Loucy (cell line): ENCODE data around the gene INSYN2B.

Source experiments
- H2AFZ ChIP-seq: fragments of 200-600 bp; sonication (generic); 2 replicates; pipeline ENCODE4 v1.6.0; 2016; ENCODE audit warnings: antibody characterized with exemption, mild to moderate bottlenecking, low read length, moderate library complexity
- H3F3A ChIP-seq: fragments of 200-600 bp; 2 replicates; pipeline ENCODE4 v1.6.0; 2016; ENCODE audit warnings: antibody characterized with exemption, low read depth, mild to moderate bottlenecking
- H3K27me3 ChIP-seq: fragments of 200-600 bp; sonication (generic); 2 replicates; pipeline ENCODE4 v1.6.1; 2014; ENCODE audit warnings: low read length, mild to moderate bottlenecking; ENCODE audit not compliant: insufficient read depth, poor library complexity, severe bottlenecking
- H3K36me3 ChIP-seq: fragments of 200-600 bp; sonication (generic); 2 replicates; pipeline ENCODE4 v1.6.1; 2016; ENCODE audit warnings: low read length; ENCODE audit not compliant: insufficient read depth
- H3K4me1 ChIP-seq: fragments of 200-600 bp; sonication (generic); 2 replicates; pipeline ENCODE4 v1.5.1; 2014; ENCODE audit warnings: low read length, mild to moderate bottlenecking; ENCODE audit not compliant: insufficient read depth, poor library complexity, severe bottlenecking
- H3K4me2 ChIP-seq: fragments of 200-600 bp; sonication (generic); 2 replicates; pipeline ENCODE4 v1.6.0; 2014; ENCODE audit warnings: antibody characterized with exemption, low read length, low read depth, mild to moderate bottlenecking; ENCODE audit not compliant: poor library complexity, severe bottlenecking
- H3K4me3 ChIP-seq: fragments of 200-600 bp; sonication (generic); 2 replicates; pipeline ENCODE4 v1.5.1; 2014; ENCODE audit warnings: low read length, mild to moderate bottlenecking, mixed read lengths; ENCODE audit not compliant: poor library complexity, severe bottlenecking
- H3K79me2 ChIP-seq: fragments of 200-600 bp; sonication (generic); 2 replicates; pipeline ENCODE4 v1.6.1; 2014; ENCODE audit warnings: low read length; ENCODE audit not compliant: insufficient read depth
- H3K9ac ChIP-seq: fragments of 200-600 bp; sonication (generic); 2 replicates; pipeline ENCODE4 v1.6.0; 2014; ENCODE audit warnings: mild to moderate bottlenecking, low read depth, low read length, moderate library complexity; ENCODE audit not compliant: poor library complexity, severe bottlenecking
- H3K9me2 ChIP-seq: fragments of 200-600 bp; sonication (generic); replicated peaks from 2 replicates; pipeline ENCODE4 v1.6.1; 2016; ENCODE audit warnings: low read depth, low read length, mixed read lengths
- H3K9me3 ChIP-seq: fragments of 200-600 bp; sonication (generic); 2 replicates; pipeline ENCODE4 v1.6.1; 2014; ENCODE audit warnings: mild to moderate bottlenecking, antibody characterized with exemption, low read length, low read depth; ENCODE audit not compliant: insufficient read depth
- H4K20me1 ChIP-seq: fragments of 200-600 bp; sonication (generic); 2 replicates; pipeline ENCODE4 v1.6.0; 2014; ENCODE audit warnings: antibody characterized with exemption, low read length, mild to moderate bottlenecking; ENCODE audit not compliant: insufficient read depth, poor library complexity, severe bottlenecking
- EZH2phosphoT487 ChIP-seq: fragments of 200-600 bp; IDR thresholded peaks from 2 replicates; pipeline ENCODE4 v1.6.1; 2018; ENCODE audit warnings: antibody characterized with exemption, mild to moderate bottlenecking, moderate library complexity, borderline replicate concordance
- TF ChIP-seq, protein P1 (sequence below): fragments of 200-600 bp; sonication (generic); conservative IDR thresholded peaks from 2 replicates; pipeline ENCODE4 v1.5.1; 2014; ENCODE audit warnings: mild to moderate bottlenecking, antibody characterized with exemption, low read length

Gene INSYN2B

GRCh38 chr5:169893571-169893970 lies 86.7 kb downstream of the INSYN2B start:
- H3K27me3 ChIP-seq = no peaks in the 10 kb centered on the region
- no peak overlapping the region for H2AFZ ChIP-seq
- TF ChIP-seq, protein P1, sequence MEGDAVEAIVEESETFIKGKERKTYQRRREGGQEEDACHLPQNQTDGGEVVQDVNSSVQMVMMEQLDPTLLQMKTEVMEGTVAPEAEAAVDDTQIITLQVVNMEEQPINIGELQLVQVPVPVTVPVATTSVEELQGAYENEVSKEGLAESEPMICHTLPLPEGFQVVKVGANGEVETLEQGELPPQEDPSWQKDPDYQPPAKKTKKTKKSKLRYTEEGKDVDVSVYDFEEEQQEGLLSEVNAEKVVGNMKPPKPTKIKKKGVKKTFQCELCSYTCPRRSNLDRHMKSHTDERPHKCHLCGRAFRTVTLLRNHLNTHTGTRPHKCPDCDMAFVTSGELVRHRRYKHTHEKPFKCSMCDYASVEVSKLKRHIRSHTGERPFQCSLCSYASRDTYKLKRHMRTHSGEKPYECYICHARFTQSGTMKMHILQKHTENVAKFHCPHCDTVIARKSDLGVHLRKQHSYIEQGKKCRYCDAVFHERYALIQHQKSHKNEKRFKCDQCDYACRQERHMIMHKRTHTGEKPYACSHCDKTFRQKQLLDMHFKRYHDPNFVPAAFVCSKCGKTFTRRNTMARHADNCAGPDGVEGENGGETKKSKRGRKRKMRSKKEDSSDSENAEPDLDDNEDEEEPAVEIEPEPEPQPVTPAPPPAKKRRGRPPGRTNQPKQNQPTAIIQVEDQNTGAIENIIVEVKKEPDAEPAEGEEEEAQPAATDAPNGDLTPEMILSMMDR = no peak
- no peak for TF ChIP-seq EZH2phosphoT487
- no peaks in the 10 kb centered on the region for H3K4me1 ChIP-seq
- H3K79me2 ChIP-seq = no peaks in the 10 kb centered on the region
- no peaks in the 10 kb centered on the region for H3K9me3 ChIP-seq
- no peak overlapping the region for H3K4me3 ChIP-seq
- H3K9me2 ChIP-seq = no peaks in the 10 kb centered on the region
- H3K9ac ChIP-seq = no peak overlapping the region
- H4K20me1 ChIP-seq = no peaks in the 10 kb centered on the region
- no peaks in the 10 kb centered on the region; the same call in 1 of the 2 replicates for H3K36me3 ChIP-seq
- H3F3A ChIP-seq = no peaks in the 10 kb centered on the region
- H3K4me2 ChIP-seq = no peak overlapping the region

DNA sequence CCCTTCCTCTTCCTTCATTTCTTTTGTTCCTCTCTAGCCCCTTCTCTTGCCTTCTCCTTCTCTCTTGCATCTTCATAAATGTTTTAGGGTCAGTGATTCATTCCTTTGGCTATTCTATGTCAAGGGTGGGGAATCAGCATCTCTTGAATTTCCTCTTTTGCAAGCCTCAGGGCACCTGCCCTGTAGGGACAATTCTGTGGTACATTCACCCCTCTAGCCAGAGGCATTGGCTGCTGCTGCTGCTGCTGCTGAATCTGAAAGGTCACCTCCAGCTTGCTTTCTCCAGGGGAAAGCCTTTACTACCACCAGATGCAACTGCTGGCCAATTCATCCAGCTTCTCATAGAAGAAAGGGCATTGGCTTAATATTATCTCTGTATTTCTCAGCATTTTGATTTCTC lies 87.3 kb downstream of the INSYN2B start:
- Histone ChIP-seq H2AFZ (no peak overlapping the region), H3K27me3 (no peaks in the 10 kb centered on the region), H4K20me1 (no peaks in the 10 kb centered on the region), H3K9me3 (no peaks in the 10 kb centered on the region), H3K4me3 (no peak overlapping the region), H3K36me3 (no peaks in the 10 kb centered on the region; the same call in 1 of the 2 replicates), H3K4me2 (no peak overlapping the region), H3F3A (no peaks in the 10 kb centered on the region), H3K9ac (no peak overlapping the region), H3K79me2 (no peaks in the 10 kb centered on the region), H3K9me2 (no peaks in the 10 kb centered on the region), H3K4me1 (no peaks in the 10 kb centered on the region)
- TF ChIP-seq, protein P1 = no peak
- no peak for TF ChIP-seq EZH2phosphoT487

DNA sequence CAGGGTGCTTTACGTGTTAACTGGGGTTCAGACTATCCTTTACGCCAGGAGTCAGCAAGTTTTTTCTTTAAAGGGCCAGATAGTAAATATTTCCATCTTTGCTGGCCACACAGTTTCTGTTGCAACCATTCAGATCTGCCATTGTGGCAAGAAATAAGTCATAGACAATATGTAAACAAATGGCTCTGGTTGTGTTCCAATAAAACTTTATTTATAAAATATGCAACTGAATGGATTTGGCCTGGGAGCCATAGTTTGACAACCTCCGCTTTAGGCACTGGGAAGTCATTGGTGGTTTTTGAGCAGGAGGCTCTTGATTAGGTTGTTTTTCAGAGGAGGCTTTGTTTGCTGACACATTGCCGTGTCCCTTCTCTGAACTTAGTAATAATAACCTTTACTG lies 90.7 kb downstream of the INSYN2B start:
- H3K36me3 ChIP-seq = no peaks in the 10 kb centered on the region; the same call in 1 of the 2 replicates
- H3K27me3 ChIP-seq = no peaks in the 10 kb centered on the region
- H4K20me1 ChIP-seq = no peaks in the 10 kb centered on the region
- H2AFZ ChIP-seq = no peak overlapping the region
- H3K79me2 ChIP-seq = no peaks in the 10 kb centered on the region
- no peak overlapping the region for H3K9ac ChIP-seq
- no peaks in the 10 kb centered on the region for H3K4me1 ChIP-seq
- no peak for TF ChIP-seq EZH2phosphoT487
- TF ChIP-seq, protein P1 = no peak
- no peak overlapping the region for H3K4me2 ChIP-seq
- H3F3A ChIP-seq = no peaks in the 10 kb centered on the region
- H3K9me3 ChIP-seq = no peaks in the 10 kb centered on the region
- H3K4me3 ChIP-seq = no peak overlapping the region
- H3K9me2 ChIP-seq = no peaks in the 10 kb centered on the region
